AG09309 (cell line): Measurements from ENCODE around the gene PLA2G2D.

Experiments
- DNase-seq: peaks from one replicate; pipeline ENCODE4 v3.0.0-alpha.2; 2010; ENCODE audit warnings: low read depth
- H3K4me3 ChIP-seq: 2 replicates; pipeline ENCODE4 v1.5.1; 2011; ENCODE audit warnings: mild to moderate bottlenecking, low read depth, low read length, moderate library complexity; ENCODE audit not compliant: control insufficient read depth
- CTCF ChIP-seq: IDR thresholded peaks from 2 replicates; pipeline ENCODE4 v1.5.1; 2011; ENCODE audit warnings: mild to moderate bottlenecking, low read depth, low read length, inconsistent platforms; ENCODE audit not compliant: insufficient read depth, control insufficient read depth; ENCODE audit errors: missing control alignments

Gene PLA2G2D

GRCh38 chr1:20109223-20109856 lies 10.0 kb downstream of the PLA2G2D start:
- H3K4me3 ChIP-seq = no peak overlapping the region
- DNase-seq = no peak
- no peak for TF ChIP-seq CTCF

GRCh38 chr1:20108366-20109123 lies 10.8 kb downstream of the PLA2G2D start:
- DNase-seq = no peak
- TF ChIP-seq CTCF = no peak

GRCh38 chr1:20107796-20108195 lies 11.5 kb downstream of the PLA2G2D start:
- TF ChIP-seq CTCF = no peak
- no peak for DNase-seq
- H3K4me3 ChIP-seq = no peak overlapping the region

More at GRCh38 chr1:20108366-20109123, 10.8 kb downstream of the PLA2G2D start:
- no peak overlapping the region for H3K4me3 ChIP-seq

- no peak for DNase-seq
- TF ChIP-seq CTCF = no peak
- no peak overlapping the region for H3K4me3 ChIP-seq
Measured at GRCh38 chr1:20107351-20107750, 12.0 kb downstream of the PLA2G2D start.

- H3K4me3 ChIP-seq = no peak overlapping the region
- no peak for DNase-seq
- no peak for TF ChIP-seq CTCF
Measured at GRCh38 chr1:20105856-20106255, 13.5 kb downstream of the PLA2G2D start.

GRCh38 chr1:20102875-20103274 lies 16.5 kb downstream of the PLA2G2D start:
- no peak for TF ChIP-seq CTCF
- peak; percentile 88 for DNase-seq
- H3K4me3 ChIP-seq = no peak overlapping the region
